OCI-LY3 (cell line): ENCODE data around the gene NUP188.

Experiments
- CTCF ChIP-seq: fragments of 200-600, 300-600 bp; sonication (generic); IDR thresholded peaks from 2 replicates; pipeline ENCODE4 v1.5.1; 2014; ENCODE audit warnings: antibody characterized with exemption, low read length, low read depth
- EZH2phosphoT487 ChIP-seq: fragments of 200-600 bp; shearing (Covaris generic); IDR thresholded peaks from 2 replicates; pipeline ENCODE4 v1.6.1; 2018; ENCODE audit warnings: antibody characterized with exemption, mixed run types, low read depth

- no peak for TF ChIP-seq CTCF
- no peak for TF ChIP-seq EZH2phosphoT487
Observed at GRCh38 chr9:128923493-128923883, 24.0 kb upstream of the NUP188 start.
